ENCODE results near the gene ACER3.
"Not testable (repeated sequence)": the region's sequence is repeated elsewhere in the genome, so short reads cannot be mapped to it uniquely, and the experiment has no call there.

ACER3 gene

DNA sequence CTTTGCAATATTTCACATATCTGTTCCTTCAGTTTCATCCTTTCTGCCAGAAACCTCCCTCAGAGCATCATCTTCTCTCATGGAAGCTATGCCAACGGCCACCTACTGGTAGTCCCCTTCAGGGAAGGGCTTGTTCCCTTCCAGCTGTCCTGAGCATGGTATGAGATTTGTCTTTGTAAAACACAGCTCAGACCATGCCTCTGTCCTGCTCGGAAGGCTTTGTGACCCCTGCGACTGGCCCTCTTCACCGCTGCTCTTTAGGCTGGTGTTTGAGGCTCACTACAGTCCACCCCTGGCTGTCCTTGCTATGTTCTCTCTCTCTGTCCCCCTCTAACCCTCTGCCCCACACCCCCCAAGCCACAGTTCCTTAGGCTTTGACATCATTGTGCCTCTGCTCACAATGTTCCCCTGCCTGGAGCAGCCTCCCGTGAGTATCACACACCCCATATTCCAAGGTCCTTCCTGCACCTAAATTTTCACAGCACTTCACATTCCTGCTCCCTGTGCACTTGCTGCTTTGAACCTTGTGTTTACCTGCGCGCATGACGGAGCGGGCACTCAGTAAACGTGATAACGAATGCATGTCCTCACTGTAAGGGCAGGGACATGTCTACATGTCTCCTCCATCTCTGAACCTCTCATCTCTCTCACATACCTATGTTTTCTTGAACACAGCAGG, 24.0 kb upstream of the ACER3 start:
- no peak for DNase-seq (ENCODE audit: low read depth)

DNA sequence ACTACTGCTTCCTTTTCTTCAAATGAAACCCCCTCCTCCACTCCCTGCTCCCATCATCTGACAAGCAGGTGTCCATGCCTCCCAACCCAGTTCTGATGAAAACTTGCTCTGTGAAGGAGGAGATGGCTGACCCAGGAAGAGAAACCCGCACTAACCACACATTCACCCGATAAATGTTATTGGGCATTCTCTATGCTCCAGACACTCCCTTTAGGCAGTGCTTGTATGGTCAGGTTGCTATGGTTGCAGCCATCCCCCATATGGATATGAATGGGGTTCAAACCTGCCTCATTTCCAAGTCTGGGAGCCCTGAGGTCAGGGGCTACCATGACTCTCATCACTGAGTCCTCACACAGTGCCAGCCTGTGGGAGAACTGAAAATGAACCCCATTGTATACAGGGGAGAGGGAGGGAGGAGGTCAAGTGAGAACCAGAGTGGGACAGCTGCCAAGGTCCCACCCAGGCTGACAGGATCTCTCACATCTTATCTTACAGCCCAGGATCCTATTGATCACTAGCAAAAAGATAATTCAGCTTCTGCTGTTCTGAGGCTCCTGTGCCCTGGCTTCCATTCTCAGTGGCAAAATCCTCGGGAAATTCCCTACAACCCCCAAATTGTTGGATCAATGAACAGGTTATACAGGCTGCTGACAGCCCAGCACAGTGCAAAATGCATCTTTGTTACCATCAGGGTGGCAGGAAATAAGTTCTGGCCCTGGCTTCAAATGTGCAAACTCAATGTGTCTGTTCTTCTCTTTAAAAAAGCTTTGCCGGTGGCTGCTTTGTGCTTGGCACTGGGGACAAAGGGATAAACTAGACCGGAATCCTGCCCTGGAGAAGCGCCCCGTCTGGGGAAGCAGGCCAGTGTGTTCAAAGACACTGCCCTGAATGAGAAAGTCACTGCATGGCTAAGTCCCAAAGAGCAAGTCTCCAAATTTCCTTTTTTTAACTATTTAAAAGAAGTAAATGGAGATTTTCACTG, 22.7 kb upstream of the ACER3 start:
- no peak for DNase-seq (ENCODE audit: low read depth)

DNA sequence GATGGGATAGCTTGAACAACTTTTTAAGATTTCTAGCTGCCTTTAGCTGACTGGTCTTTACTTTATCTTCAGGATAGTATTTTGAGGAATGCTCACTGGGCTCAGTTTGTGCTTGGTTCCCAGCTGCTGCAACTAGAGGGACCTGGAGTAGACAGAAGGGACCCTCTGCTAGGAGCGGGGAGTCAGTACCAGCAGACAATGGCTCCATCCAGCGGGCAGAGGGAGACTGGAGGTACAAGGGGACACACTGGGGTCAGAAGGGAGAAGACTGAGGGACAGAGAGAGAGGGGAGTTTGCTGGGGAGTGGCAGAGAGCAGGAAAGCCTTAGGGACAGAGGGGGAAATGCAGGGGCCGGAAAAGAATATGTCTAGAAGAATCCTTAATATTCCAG, 22.0 kb upstream of the ACER3 start:
- DNase-seq (ENCODE audit: low read depth): no peak

DNA sequence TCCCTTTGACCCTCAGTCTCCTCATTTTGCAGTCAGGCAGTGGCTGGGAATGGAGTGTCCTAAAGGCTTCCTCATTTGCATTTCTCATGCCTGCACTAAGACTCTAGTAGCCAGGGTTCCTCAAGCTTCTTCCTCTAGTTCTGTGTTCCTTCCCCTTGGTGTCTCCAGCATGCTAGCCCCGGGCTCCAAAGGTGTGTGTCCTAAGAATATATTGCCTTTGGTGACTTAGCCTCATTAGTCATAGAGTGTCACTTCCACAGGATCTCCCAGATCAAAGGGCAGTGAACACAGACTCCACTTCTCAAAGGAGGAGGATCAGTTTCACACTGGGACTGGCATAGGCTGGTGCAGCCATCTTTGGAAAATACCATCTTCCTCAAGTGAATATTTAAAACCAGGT, 21.4 kb upstream of the ACER3 start:
- DNase-seq (ENCODE audit: low read depth): no peak

DNA sequence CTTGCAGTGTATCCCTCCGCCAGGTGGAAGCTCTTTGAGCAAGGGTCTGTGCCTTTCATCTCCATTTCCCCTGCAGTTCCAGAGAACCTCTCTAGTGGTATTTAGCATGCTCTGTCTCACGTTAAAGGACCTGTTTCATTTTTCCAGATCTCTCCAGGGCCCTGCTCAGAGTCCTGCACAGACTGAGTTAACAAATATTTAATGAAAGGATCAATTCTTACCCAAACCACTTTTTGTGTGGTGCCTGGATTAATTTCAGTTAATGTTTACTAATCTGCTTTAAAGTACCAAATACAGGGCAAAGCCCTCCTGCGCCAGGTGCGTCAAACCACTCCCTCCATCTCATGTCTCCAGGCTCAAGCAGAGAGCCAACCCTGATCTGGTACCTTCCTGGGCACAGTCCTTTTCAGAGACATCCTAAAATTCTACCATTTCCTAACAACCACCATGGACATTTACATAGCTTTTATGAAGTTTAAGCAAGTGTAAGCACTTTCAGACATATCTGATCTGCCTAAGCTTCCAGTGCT, 18.7 kb upstream of the ACER3 start:
- DNase-seq (ENCODE audit: low read depth): no peak

DNA sequence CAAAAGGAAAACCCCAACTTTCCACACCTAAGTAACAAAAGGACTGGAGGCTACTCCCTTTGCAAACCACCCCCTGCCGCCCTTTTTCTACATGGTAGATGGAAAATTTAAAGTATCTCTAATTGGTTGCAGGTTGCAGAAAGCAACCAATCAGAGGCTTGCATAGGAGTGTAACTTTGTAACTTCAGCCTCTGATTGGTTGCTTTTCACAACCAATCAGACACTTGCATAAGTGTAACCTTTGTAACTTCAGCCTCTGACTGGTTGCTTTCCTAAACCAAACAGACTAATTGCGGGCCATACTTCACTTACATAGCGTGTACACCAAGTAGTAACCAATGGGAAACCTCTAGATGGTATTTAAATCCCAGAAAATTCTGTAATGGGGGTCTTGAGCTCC, 16.8 kb upstream of the ACER3 start:
- DNase-seq (ENCODE audit: low read depth): no peak

DNA sequence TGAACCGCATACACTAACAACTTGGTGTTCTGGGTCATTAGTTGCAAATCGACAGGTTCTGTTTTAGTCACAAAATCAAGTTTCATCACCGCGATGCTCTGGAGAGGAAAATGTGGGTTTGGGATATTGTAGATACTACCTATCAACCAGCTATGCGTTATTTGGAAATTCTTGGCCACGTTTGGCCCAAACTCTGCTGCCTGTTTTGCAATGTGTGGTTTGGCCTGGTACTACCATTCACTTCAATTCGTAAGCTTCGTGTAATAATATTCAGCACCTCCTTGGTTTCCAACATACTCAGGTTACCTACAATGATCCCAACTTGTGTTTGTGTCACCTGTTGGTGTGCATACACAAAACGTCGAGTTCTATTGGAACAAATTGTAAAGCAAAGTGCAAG, 16.2 kb upstream of the ACER3 start:
- no peak for DNase-seq (ENCODE audit: low read depth)

DNA sequence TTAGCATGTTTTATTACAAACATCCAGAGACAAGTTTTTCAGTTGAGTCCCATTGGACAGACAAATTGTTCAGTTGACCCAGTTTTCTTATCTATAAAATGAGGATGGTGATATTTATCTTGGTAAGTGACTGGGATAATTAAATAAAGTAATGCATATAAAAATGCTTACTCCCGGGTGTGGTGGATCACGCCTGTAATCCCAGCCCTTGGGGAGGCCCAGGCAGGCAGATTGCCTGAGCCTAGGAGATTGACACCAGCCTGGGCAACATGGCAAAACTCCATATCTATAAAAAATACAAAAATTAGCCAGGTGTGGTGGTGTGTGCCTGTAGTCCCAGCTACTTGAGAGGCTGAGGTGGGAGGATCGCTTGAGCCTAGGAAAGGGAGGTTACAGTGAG, 15.6 kb upstream of the ACER3 start:
- DNase-seq (ENCODE audit: low read depth): no peak

DNA sequence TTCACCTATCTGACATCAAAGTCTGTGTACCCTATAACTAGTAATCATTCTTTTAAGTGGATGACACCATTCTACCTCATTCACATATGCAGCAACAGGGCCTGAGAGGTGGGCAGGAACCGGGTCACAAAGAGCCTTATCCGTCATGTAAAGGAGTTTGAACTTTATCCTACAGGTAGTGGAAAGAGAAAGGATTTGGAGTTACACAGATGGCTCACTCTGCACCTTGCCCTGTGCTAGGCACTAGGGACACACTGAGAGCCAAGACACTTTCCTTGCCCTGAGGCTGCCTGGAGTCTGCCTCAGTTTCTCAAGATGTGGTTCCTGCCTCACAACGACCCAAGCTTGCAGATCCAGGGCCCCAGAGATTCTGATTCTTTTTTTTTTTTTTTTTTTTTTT, 14.3 kb upstream of the ACER3 start:
- no peak for DNase-seq (ENCODE audit: low read depth)

DNA sequence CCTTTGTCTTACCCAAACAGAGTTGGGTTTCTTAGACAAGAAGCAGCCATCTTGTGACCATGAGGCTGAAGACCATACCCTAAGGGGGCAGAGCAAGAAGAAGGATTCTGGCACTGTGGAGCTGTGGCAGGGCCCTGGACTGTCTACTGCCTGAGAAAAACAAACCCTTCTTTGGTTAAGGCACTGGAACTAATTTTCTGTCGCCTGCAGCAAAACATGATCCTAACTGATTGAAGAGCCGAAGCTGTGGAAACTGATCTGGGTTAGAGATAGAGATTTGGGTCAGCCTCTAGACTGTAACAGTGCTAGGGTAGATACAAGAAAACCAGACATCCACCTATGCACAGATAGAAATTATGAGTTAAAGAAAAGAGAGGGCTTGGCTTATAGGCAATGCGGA, 11.3 kb upstream of the ACER3 start:
- DNase-seq (ENCODE audit: low read depth): no peak

DNA sequence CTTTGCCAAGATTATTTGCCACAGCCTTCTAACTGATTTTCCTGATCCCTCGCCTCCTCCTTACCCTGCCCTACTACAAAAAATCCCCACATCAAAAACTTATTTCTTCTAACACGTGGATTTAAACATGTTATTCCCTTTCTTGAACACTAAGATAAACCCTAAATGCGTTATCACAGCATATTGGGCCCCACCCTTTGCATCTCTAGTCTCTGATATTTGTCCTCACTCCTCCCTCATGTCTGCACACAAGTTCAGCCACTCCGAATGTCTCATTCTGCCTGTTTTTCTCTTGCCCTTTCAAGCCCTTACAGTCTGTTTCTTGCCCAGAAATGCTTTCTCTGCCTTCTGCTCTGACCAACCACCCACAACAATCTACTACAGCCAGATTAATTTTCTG, 10.6 kb upstream of the ACER3 start:
- no peak for DNase-seq (ENCODE audit: low read depth)

DNA sequence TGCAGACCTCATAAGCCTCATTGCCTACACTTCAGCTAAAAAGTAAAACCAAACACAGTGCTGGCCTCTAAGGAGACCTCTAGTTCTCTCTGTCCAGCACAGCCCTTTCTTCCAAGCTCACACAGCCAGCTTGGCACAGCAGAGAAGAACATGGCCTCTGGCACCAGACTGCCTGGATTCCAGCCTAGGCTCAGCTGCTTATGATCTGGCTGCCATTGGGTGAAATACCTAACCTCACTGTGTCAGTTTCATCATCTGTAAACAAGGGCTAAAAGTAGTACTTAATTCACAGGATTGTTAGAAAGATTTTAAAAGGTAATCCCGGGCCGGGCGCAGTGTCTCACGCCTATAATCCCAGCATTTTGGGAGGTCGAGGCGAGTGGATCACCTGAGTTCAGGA, 9.9 kb upstream of the ACER3 start:
- no peak for DNase-seq (ENCODE audit: low read depth)

DNA sequence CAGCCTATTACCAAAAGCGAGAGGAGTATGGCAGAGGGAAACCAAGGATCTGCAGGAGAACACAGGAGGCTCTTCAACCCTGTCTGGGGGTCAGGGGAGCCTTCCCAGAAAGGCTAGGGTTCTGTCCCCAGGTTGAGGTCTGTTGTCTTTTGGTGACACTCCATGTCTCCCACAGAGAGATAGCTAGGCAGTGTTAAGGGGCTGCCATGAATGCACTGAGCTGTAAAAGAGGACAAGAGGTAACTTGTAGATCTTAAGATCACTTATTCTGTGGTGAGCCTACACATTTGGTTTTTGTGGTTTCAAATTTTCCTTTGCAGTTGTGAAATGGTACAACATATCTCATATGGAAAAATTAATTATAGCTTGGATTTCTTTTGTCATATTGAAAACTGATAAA, 6.0 kb upstream of the ACER3 start:
- no peak for DNase-seq (ENCODE audit: low read depth)

DNA sequence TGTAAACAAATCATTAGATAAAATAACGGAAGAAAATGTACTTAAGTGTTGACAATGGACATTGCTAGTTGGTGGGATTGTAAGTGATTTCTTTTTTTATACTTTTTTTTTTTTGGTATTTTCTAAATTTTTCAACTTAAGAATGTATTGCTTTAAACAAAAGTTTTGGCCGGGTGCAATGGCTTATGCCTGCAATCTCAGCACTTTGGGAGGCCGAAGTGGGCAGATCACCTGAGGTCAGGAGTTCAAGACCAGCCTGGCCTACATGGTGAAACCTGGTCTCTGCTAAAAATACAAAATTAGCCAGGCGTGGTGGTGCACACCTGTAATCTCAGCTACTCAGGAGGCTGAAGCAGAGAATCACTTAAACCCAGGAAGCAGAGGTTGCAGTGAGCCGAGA, 5.0 kb upstream of the ACER3 start:
- DNase-seq (ENCODE audit: low read depth): not testable (repeated sequence)

DNA sequence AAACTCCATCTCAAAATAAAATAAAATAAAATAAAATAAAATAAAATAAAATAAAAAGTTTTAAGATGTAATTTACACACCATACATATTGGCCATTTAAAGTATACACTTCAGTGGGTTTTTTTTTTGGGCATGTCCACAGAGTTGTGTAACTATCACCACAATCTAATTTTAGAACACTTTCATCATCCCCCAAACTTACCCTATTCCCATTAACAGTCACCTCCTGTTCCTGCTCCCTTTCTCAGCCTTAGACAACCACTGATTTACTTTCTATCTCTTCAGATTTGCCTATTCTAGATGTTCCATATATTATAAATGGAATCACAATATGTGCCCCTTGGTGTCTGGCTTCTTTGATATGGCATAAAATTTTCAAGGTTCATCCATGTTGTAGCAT, 4.6 kb upstream of the ACER3 start:
- no peak for DNase-seq (ENCODE audit: low read depth)

DNA sequence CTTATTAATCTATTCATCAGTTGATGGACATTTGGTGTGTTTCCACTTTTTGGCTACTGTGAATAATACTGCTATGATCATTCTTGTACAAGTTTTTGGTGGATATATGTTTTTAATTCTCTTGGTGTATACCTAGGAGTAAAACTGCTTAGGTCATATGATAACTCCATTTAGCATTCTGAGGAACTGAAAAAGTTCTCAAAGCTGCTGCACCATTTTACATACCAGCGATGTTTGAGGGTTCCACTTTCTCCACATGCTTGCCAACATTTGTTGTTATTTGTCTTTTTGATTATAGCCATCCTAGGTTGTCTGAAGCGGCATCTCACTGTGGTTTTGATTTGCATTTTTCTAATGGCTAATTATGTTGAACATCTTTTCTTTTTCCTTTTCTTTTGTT, 4.1 kb upstream of the ACER3 start:
- no peak for DNase-seq (ENCODE audit: low read depth)

DNA sequence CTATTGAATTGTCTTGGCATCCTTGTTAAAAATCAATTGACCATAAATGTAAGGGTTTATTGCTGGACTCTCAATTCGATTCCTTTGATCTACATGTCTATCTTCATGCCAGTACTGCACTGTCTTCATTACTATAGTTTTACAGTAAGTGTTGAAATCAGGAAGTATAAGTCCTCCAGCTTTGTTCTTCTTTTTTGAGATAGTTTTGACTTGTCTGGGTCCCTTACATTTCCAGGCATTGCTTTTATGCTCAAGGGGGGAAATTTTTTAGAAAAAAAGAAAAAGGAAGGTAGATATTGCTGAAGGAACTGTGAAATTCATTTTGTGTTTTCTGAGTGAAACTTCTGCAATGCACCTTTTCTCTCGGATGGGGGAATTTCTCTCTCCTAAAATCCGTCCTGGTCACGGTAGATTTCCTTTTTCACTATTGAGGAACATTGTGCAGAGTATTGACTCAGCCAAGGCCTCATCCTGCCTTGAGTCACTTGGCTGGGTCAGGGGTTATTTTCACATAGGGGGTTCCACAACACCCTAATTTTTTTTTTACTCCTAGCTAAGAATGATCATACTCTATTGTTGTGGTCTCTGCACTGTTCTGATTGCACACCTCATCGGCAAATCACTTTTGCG, 2.8 kb upstream of the ACER3 start:
- DNase-seq (ENCODE audit: low read depth): no peak

DNA sequence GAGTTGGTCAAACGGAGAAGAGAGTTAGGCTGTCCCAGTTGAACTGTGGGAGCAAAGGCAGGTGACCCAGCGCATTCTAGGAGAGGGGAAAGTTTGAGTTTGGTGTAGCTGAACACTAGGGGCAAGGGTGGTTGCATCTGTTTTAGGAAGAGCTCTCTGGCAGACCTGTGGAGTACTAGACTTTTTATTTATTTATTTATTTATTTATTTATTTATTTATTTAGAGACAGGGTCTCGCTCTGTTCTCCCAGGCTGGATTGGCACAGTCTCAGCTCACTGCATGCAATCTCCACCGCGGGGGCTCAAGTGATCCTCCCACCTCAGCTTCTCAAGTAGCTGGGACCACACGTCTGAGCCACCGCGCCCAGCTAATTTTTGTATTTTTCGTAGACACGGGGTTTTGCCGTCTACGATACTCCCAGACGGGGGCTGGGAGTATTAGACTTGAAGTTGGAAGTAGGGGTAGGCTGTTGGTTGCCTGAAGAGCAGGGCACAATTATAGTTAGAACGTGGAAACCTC, 950 bp upstream of the ACER3 start:
- DNase-seq (ENCODE audit: low read depth): no peak

DNA sequence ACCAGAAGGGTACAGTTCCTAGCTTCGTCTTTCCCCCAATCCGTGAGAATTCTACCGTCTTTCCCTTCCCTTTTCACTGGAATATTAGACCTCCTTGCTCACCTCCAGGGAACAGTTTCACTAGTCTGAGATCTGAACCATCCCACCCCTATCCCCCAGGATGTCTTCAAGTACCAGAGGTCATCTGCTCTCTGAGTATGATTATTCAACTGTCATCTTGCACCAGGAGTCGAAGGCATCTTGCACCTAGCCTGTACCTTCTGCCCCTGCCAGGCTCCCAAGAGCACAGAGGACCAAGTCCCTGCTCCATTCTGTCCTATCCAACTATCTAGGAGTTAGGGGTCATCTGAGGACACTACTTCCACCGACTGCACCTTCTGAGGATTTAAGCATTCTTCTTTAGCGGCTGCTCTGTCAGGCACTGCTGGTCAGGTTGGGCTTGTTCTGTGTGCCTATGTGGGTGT, 804 bp downstream of the ACER3 start:
- DNase-seq (ENCODE audit: low read depth): no peak

DNA sequence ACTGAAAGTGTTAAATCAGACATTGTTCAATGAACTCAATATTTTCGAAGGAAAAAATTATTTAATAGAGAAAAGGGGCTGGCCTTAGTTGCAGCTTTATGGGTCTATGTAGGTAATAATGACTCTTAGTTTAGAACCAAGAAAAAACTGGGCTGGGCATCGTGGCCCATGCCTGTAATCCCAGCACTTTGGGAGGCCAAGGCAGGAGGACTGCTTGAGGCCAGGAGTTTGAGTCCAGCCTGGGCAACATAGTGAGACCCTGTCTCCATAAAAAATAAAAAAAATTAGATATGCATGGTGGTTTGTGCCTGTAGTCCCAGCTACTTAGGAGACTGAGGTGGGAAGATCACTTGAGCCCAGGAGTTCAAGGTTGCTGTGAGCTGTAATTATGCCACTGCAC, 2.1 kb downstream of the ACER3 start:
- not testable (repeated sequence) for DNase-seq (ENCODE audit: low read depth)

DNA sequence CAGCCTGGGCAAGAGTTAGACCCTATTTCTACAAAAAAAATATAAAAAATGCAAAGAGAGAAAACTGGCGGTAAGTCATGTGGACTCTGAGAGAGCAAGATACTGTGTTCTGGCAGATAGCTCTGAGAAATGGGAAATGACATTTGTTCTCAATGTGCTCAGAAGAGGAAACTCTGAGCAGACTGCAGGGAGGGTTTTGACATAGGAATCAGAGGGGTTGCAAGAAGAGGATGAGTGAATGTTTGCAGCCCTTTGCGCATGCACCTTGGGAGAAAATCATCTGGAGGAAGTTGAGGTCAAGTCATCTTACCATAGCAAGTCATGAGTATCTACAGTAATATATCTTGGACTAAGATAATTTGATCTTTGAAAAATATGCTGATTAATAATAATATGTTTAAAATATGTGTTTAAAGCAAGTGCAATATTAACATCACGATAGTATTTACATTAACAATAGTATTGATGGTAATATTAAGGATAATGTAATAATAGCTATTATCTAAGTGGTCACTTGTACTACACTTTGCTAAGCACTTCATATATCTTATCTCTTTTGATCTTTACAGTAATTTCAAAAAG, 2.6 kb downstream of the ACER3 start:
- DNase-seq (ENCODE audit: low read depth): no peak

Data from activated gamma-delta T cell treated with anti-CD3 and anti-CD28 coated beads, Interleukin-2, amount 50 U/mL, for 16 hours (primary cell).